ENCODE data around the gene IGF1R.

- TF ChIP-seq CTCF (conservative IDR thresholded peaks at IDR 0.05; ENCODE audit: low read depth, low read length): no peak
- no peak for TF ChIP-seq EZH2 (IDR thresholded peaks at IDR 0.05; ENCODE audit: low read length, unreplicated experiment)
- TF ChIP-seq EZH2phosphoT487 (IDR thresholded peaks at IDR 0.05; ENCODE audit: borderline replicate concordance, low read length): no peak
These were observed 217.3 kb downstream of the IGF1R start for GRCh38 chr15:98865397-98866339.
